Epithelial cell of proximal tubule (primary cell): ENCODE measurements around the gene GLCCI1. TPM values are rescaled to one million over a fixed set of nuclear protein-coding genes. Genes with fewer than 3 reads are reported as not detected.

Experiments
- DNase-seq: peaks from one replicate; pipeline ENCODE4 v3.0.0-alpha.2; 2011; ENCODE audit warnings: low read depth
- H3K4me3 ChIP-seq: 2 replicates; pipeline ENCODE4 v1.5.1; 2011; ENCODE audit warnings: low read depth, mild to moderate bottlenecking, low read length
- CTCF ChIP-seq: conservative IDR thresholded peaks from 2 replicates; pipeline ENCODE4 v1.5.1; 2012; ENCODE audit warnings: low read depth, mild to moderate bottlenecking, low read length
- total RNA-seq: library from RNA; depleted of rRNA; stranded (reverse); fragments of >200 nt; gene quantifications from 2 replicates; pipeline ENCODE4 v1.2.3, GENCODE V29; 2015

The GLCCI1 gene
- total RNA-seq, 1 donor from 2014 or later = 1.9 TPM

DNA sequence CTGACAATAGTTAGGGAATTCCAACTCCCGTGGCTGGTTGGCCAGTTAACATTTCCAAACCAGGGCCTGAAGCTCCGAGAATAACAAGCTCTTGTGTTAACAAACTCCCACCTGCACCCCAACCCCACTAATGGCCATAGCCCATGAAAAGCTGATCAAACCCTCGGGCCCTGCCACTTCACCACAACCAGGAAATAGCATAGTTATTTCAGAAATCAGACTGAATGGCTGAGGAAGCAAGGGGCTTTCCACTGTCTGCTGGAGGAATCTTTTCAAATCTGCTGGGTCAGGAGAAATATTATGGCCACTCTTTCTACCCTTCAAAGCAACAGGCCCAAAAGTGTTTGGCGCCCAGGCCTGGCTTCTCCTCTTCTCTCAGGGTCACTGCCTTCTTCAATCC, 145.6 kb downstream of the GLCCI1 start:
- H3K4me3 ChIP-seq = no peak overlapping the region
- DNase-seq = no peak
- no peak for TF ChIP-seq CTCF

DNA sequence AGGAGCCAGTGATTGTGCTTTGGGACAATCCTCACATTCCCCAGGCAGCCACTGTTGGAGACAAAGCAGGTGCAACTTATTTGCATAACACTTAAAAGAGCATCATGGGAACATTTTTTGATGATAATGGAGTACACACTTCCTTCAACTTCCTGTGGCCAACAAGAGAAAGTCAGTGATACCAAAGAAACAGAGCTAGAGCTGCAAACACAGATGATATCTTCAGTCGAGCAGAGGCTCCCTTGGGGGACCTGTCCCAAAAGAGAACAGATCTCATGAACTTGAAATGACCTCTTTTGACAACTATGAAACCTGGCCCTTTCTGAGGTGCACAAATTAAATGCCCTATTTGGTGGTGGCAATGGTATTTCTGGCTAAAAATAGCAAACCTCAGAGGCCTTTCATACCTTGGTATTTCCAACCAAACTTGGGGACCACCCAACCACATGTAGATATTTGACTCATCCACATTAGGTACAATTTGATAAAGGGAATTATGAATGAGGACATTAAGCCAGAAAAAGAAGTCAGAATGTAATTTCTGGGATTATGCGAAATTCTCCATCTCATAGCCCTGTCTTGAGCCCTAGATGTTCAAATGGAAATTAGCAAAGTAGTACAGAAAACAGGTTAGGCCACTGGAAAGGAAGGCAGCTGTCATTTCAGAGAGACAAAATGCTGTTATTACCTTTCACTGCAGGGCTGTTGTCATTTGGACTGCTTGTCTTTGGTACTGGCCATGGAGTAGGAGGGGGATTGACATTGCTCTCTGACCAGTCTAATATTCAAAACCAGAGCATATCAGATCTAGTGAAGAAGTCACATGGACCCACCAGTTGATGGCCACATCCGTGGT, 147.2 kb downstream of the GLCCI1 start:
- TF ChIP-seq CTCF = no peak
- DNase-seq = no peak
- H3K4me3 ChIP-seq = no peak overlapping the region

DNA sequence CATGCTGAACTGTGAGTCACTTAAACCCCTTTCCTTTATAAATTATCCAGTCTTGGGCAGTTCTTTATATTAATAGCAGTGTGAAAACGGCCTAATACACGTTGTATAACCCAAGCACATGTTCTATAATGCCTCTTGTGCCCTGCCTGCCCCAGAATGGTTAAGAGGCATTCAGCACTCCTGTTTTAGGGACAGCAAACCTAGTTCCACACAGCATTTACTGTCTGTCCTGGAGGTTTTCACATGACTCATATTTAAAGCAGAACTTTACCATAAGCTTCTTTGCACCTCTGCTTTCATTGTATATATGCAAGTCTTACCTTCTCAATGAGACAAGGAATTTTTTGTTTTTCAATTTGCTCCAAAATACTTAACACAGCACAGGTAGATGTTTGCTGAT, 148.6 kb downstream of the GLCCI1 start:
- no peak for TF ChIP-seq CTCF
- DNase-seq = no peak
- H3K4me3 ChIP-seq = no peak overlapping the region

- DNase-seq = no peak
- no peak overlapping the region for H3K4me3 ChIP-seq
- no peak for TF ChIP-seq CTCF
Measured at GRCh38 chr7:8119262-8119661, 150.7 kb downstream of the GLCCI1 start.

GRCh38 chr7:8120390-8121058, 151.9 kb downstream of the GLCCI1 start:
- no peak for DNase-seq
- no peak for TF ChIP-seq CTCF
- no peak overlapping the region for H3K4me3 ChIP-seq

- H3K4me3 ChIP-seq = no peak overlapping the region
- DNase-seq = no peak
- no peak for TF ChIP-seq CTCF
Measured at GRCh38 chr7:8121243-8121642, 152.6 kb downstream of the GLCCI1 start.
